Tibial nerve (tissue), 4 donors: Measurements from ENCODE around the gene RTL1. TPM values are rescaled to one million over a fixed set of nuclear protein-coding genes. Genes with fewer than 3 reads are reported as not detected.

Experiments
- DNase-seq, 2 donors: peaks; one replicate each; pipeline ENCODE4 v3.0.0-alpha.2; 2019; ENCODE audit warnings: low spot score in 2 of 2
- H3K27ac ChIP-seq, 4 donors: fragments of 200-600 bp; sonication (generic) in 3 of 4; one replicate each; pipeline ENCODE4 v1.5.1; 2017 to 2019; ENCODE audit warnings: mild to moderate bottlenecking in 1 of 4
- H3K27me3 ChIP-seq, 2 donors: fragments of 200-600 bp; sonication (generic) in 1 of 2; one replicate each; pipeline versions ENCODE4 v1.5.1 to v1.6.0; 2017 to 2019
- H3K36me3 ChIP-seq, 3 donors: fragments of 200-600 bp; sonication (generic); one replicate each; pipeline ENCODE4 v1.5.1; 2018 to 2019
- H3K4me1 ChIP-seq, 4 donors: fragments of 200-600 bp; sonication (generic) in 3 of 4; one replicate each; pipeline ENCODE4 v1.5.1; 2017 to 2019
- H3K4me3 ChIP-seq, 4 donors: fragments of 200-600 bp; sonication (generic) in 3 of 4; one replicate each; pipeline ENCODE4 v1.5.1; 2017 to 2019; ENCODE audit warnings: mild to moderate bottlenecking in 1 of 4, moderate library complexity in 1 of 4
- H3K9me3 ChIP-seq, 4 donors: fragments of 200-600 bp; sonication (generic) in 3 of 4; one replicate each; pipeline ENCODE4 v1.5.1; 2017 to 2019
- EP300 ChIP-seq, 2 donors: sonication (generic); formaldehyde crosslinking; IDR thresholded peaks; one replicate each; pipeline ENCODE4 v1.6.1; 2017; ENCODE audit warnings: antibody characterized with exemption in 2 of 2, mild to moderate bottlenecking in 1 of 2
- POLR2A ChIP-seq, 2 donors: fragments of 450-650 bp; IDR thresholded peaks; one replicate each; pipeline ENCODE4 v1.6.1; 2017; ENCODE audit warnings: antibody characterized with exemption in 2 of 2, mild to moderate bottlenecking in 2 of 2, moderate library complexity in 2 of 2
- WGBS, 2 donors: methylation state at CpG; one replicate each; pipeline ENCODE4 v1.1.5; 2018; 5-methylcytosine and 5-hydroxymethylcytosine counted together
- total RNA-seq, 4 donors: library from RNA; depleted of rRNA; stranded (reverse); fragments of >200 nt; gene quantifications; one replicate each; pipeline ENCODE4 v1.1.0, GENCODE V29; 2016
- TF ChIP-seq, protein P1 (sequence below), 5 experiments: fragments of 200-600 bp in 3 of 5; fragments of 450-650 bp in 2 of 5; sonication (generic) in 3 of 5; IDR thresholded peaks; one replicate each; pipeline ENCODE4 v1.5.1; 2016 to 2019; ENCODE audit warnings: antibody characterized with exemption in 5 of 5, mild to moderate bottlenecking in 3 of 5, moderate library complexity in 2 of 5

RTL1 gene
- total RNA-seq, 4 donors from 2014 or later = not detected

DNA sequence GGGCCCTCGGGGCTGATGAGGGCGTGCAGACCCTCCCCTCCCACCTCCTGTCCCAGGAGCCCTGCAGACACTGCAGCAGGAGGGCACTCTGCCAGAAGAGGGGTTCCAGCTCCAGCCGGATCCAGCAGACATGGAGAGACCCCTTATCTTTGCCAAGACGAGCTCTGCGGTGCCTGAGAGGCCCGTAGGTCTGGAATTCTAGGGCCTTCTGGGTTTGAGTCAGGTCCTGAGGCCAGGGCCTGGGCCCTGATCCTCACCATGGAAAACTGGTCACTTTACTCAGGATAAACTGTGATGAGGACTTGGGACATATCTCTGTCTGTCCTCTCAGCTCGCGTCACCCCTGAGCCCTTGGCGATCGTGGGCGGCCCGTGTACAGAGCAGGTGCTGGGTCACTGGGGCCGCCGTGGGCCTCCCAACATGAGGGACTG lies 63.8 kb downstream of the RTL1 start:
- H3K4me1 ChIP-seq = peaks cover 0 to 12% (median 0%) of the 10 kb centered on the region in 4 donors
- no peak overlapping the region for H3K4me3 ChIP-seq
- H3K27ac ChIP-seq = no peak overlapping the region
- no peak for DNase-seq
- TF ChIP-seq, protein P1, sequence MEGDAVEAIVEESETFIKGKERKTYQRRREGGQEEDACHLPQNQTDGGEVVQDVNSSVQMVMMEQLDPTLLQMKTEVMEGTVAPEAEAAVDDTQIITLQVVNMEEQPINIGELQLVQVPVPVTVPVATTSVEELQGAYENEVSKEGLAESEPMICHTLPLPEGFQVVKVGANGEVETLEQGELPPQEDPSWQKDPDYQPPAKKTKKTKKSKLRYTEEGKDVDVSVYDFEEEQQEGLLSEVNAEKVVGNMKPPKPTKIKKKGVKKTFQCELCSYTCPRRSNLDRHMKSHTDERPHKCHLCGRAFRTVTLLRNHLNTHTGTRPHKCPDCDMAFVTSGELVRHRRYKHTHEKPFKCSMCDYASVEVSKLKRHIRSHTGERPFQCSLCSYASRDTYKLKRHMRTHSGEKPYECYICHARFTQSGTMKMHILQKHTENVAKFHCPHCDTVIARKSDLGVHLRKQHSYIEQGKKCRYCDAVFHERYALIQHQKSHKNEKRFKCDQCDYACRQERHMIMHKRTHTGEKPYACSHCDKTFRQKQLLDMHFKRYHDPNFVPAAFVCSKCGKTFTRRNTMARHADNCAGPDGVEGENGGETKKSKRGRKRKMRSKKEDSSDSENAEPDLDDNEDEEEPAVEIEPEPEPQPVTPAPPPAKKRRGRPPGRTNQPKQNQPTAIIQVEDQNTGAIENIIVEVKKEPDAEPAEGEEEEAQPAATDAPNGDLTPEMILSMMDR (IDR thresholded peaks at IDR 0.05) = no peak
- TF ChIP-seq EP300 (IDR thresholded peaks at IDR 0.05) (no peak), POLR2A (IDR thresholded peaks at IDR 0.05) (no peak)
- H3K27me3 ChIP-seq = peaks cover 0 to 4% of the 10 kb centered on the region in 2 donors
- H3K36me3 ChIP-seq = peaks cover 0 to 4% (median 0%) of the 10 kb centered on the region in 3 donors
- WGBS, 2 donors = 62 to 68% methylated on average over 11 to 12 of the region's 14 CpGs
- H3K9me3 ChIP-seq = no peaks in the 10 kb centered on the region

DNA sequence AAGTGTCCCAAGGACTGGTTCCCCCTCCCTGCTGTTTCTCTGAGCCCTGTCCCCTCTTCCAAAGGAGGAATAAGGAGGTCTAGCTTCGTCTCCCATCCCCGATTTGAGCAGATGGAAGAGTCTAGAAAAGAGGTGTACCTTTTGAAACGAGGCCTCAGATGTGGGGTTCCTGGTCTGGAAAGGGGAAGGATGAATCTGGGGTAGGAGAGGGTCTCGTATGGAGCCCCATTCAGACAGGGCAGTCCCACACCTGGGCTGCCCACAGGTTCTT lies 64.3 kb downstream of the RTL1 start:
- peaks cover 0 to 12% (median 0%) of the 10 kb centered on the region in 4 donors for H3K4me1 ChIP-seq
- no peak for DNase-seq
- H3K27ac ChIP-seq = no peak overlapping the region
- TF ChIP-seq EP300 (IDR thresholded peaks at IDR 0.05) (no peak), POLR2A (IDR thresholded peaks at IDR 0.05) (no peak)
- TF ChIP-seq, protein P1 (IDR thresholded peaks at IDR 0.05) = no peak
- no peaks in the 10 kb centered on the region for H3K9me3 ChIP-seq
- H3K27me3 ChIP-seq = peaks cover 0 to 4% of the 10 kb centered on the region in 2 donors
- H3K4me3 ChIP-seq = no peak overlapping the region
- H3K36me3 ChIP-seq = peaks cover 0 to 4% (median 0%) of the 10 kb centered on the region in 3 donors
- 61 to 75% methylated on average over 4 of the region's 4 CpGs for WGBS, 2 donors

DNA sequence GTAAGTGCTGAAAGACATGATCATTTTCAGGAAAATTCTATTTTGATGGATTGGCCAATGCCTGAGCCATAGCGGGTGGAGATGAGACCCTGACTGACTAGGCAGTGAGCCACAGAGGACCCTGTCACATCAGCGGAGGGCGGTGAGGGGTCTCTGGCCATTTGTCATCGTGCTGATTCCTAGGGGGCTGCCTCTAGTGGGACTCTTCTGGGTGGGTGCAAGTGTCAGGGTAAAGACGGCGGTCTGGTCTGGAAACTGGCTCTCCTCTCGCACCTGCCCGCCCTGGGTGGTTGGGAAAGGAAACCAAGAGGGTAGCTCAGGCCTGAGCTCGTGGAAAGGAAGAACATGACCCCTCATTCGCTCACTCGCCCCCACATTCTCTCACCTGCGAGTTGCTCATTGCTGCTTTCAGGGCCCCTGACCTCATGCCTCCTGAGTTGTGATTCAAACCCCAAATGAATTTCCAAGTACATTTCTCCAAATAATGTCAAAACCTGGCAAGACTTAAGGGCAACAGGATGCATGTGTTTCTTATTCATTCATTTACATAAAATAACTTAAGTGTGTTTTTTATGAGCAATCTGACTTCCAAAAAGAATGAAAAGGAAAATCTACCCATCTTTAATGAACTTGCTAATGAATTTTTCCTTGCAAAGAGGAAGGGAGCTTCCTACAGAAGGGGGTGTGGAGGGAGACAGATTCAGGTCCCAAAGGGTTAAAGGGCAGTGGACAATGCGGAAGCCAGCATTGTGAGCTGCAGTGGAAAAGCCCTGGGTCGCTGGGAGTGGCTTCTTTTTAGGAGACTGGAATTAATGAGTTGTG lies 64.8 kb downstream of the RTL1 start:
- Histone ChIP-seq H3K4me1 (peaks cover 0 to 12% (median 0%) of the 10 kb centered on the region in 4 donors), H3K4me3 (no peak overlapping the region), H3K27me3 (peaks cover 0 to 4% of the 10 kb centered on the region in 2 donors), H3K36me3 (peaks cover 0 to 4% (median 0%) of the 10 kb centered on the region in 3 donors), H3K27ac (no peak overlapping the region), H3K9me3 (no peaks in the 10 kb centered on the region)
- 69 to 71% methylated on average over 14 of the region's 14 CpGs for WGBS, 2 donors
- no peak for TF ChIP-seq EP300 (IDR thresholded peaks at IDR 0.05)
- TF ChIP-seq POLR2A (IDR thresholded peaks at IDR 0.05) = no peak
- TF ChIP-seq, protein P1 (IDR thresholded peaks at IDR 0.05) = no peak
- no peak for DNase-seq

DNA sequence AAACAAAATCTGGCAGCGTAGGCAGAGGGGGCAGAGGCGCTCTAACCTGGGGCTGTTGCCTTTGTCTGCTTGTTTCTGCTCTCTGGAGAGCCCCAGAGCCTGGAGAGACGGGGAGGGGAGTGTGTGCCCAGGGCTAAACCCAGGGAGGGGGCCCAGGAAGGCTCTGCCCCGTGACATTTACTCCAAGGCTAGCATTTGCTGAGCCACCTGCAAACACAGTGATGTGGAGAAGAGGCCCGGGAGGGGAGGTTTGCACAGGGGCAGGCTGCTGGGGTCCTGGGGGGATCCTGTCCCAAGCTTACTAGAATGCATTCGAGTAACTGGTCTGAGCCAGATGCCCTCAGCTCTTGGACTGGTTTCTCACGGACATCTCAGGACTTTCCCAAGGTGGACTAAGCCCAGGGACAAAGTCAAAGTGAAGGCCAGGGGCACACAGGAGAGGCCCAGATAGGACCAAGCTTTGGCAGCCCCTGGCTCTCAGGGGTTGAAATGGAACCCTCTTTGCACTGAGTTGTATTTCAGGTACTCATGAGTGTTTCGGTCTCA lies 65.6 kb downstream of the RTL1 start:
- H3K27me3 ChIP-seq = peaks cover 0 to 4% of the 10 kb centered on the region in 2 donors
- H3K36me3 ChIP-seq = peaks cover 0 to 4% (median 0%) of the 10 kb centered on the region in 3 donors
- 84 to 85% methylated on average over 8 of the region's 8 CpGs for WGBS, 2 donors
- no peak overlapping the region for H3K27ac ChIP-seq
- H3K4me1 ChIP-seq = peaks cover 0 to 8% (median 0%) of the 10 kb centered on the region in 4 donors
- H3K4me3 ChIP-seq = no peak overlapping the region
- H3K9me3 ChIP-seq = no peaks in the 10 kb centered on the region
- TF ChIP-seq, protein P1 (IDR thresholded peaks at IDR 0.05) = no peak
- no peak for TF ChIP-seq POLR2A (IDR thresholded peaks at IDR 0.05)
- no peak for TF ChIP-seq EP300 (IDR thresholded peaks at IDR 0.05)
- DNase-seq = no peak
